H1 (cell line): ENCODE measurements around the gene PPP1R9A. TPM values are rescaled to one million over a fixed set of nuclear protein-coding genes. Genes with fewer than 3 reads are reported as not detected.

ENCODE experiments used
- CTCF ChIA-PET: fragments of 300-600 bp; sonication (Branson Sonifier 250); formaldehyde crosslinking; loops from one replicate; lab custom pipeline; 2021; ENCODE audit not compliant: partially characterized antibody; lab: Charles Lee
- POLR2A ChIA-PET: fragments of 300-600 bp; sonication (Branson Sonifier 250); formaldehyde crosslinking; loops from one replicate; lab custom pipeline; 2021; ENCODE audit warnings: inconsistent platforms; ENCODE audit not compliant: partially characterized antibody; lab: Charles Lee
- DNase-seq, 2 experiments: peaks; one replicate each; pipeline versions ENCODE4 v3.0.0 to v3.0.0-alpha.2; 2010 to 2022; ENCODE audit warnings: low spot score in 2 of 2, low read depth in 1 of 2, mixed read lengths in 1 of 2
- FAIRE-seq: peaks from 2 replicates; lab custom pipeline; 2011; peaks lifted over from hg19 to GRCh38; lab: Jason Lieb, UNC
- H2AFZ ChIP-seq: 2 replicates; pipeline ENCODE4 v1.8.1; 2012; ENCODE audit warnings: low read length, inconsistent platforms
- H2AK5ac ChIP-seq: 2 replicates; pipeline ENCODE4 v1.6.1; 2013; ENCODE audit warnings: low read depth, low read length
- H2BK120ac ChIP-seq: replicated peaks from 2 replicates; pipeline ENCODE3; 2013; ENCODE audit warnings: low read depth, low read length, inconsistent platforms
- H2BK12ac ChIP-seq: 2 replicates; pipeline ENCODE4 v1.6.1; 2013; ENCODE audit warnings: low read depth, low read length
- H2BK15ac ChIP-seq: 2 replicates; pipeline ENCODE4 v1.6.1; 2013; ENCODE audit warnings: low read length
- H2BK20ac ChIP-seq: 2 replicates; pipeline ENCODE4 v1.6.1; 2013; ENCODE audit warnings: low read length
- H2BK5ac ChIP-seq: 2 replicates; pipeline ENCODE4 v1.6.1; 2013; ENCODE audit warnings: low read depth, low read length
- H3K14ac ChIP-seq: 2 replicates; pipeline ENCODE4 v1.6.1; 2013; ENCODE audit warnings: inconsistent platforms; ENCODE audit not compliant: insufficient read length
- H3K18ac ChIP-seq: 2 replicates; pipeline ENCODE4 v1.6.1; 2013; ENCODE audit warnings: low read length; ENCODE audit errors: extremely low read depth
- H3K23ac ChIP-seq: 2 replicates; pipeline ENCODE4 v1.6.1; 2013; ENCODE audit warnings: inconsistent platforms; ENCODE audit not compliant: insufficient read length
- H3K23me2 ChIP-seq: 2 replicates; pipeline ENCODE4 v1.6.1; 2013; ENCODE audit warnings: low read depth, low read length
- H3K27ac ChIP-seq: 2 replicates; pipeline ENCODE4 v1.6.1; 2011; ENCODE audit warnings: low read depth, low read length, inconsistent platforms
- H3K27me3 ChIP-seq, 4 experiments: replicated peaks in 1 of 4; 1 replicate in 1 of 4; 2 replicates in 3 of 4; pipeline versions ENCODE4 v1.6.1 to v1.8.1; 2011 to 2013; ENCODE audit warnings: low read length in 3 of 4, mild to moderate bottlenecking in 3 of 4, inconsistent platforms in 2 of 4, mixed read lengths in 2 of 4, moderate library complexity in 1 of 4; ENCODE audit not compliant: control insufficient read depth in 3 of 4, insufficient read depth in 3 of 4; ENCODE audit errors: extremely low read depth in 1 of 4
- H3K36me3 ChIP-seq, 4 experiments: 2 replicates each; pipeline versions ENCODE4 v1.6.1 to v1.8.1; 2011 to 2013; ENCODE audit warnings: mild to moderate bottlenecking in 4 of 4, low read length in 3 of 4, moderate library complexity in 2 of 4, control low read depth in 1 of 4, inconsistent platforms in 1 of 4; ENCODE audit not compliant: insufficient read depth in 4 of 4, control insufficient read depth in 2 of 4
- H3K4ac ChIP-seq: replicated peaks from 2 replicates; pipeline ENCODE3; 2013; ENCODE audit warnings: low read length, low read depth, mixed read lengths, inconsistent platforms; ENCODE audit not compliant: insufficient read length
- H3K4me1 ChIP-seq, 4 experiments: replicated peaks in 1 of 4; 1 replicate in 1 of 4; 2 replicates in 3 of 4; pipeline versions ENCODE4 v1.6.1 to v1.8.1; 2011 to 2013; ENCODE audit warnings: low read length in 3 of 4, inconsistent platforms in 2 of 4, mixed read lengths in 1 of 4; ENCODE audit not compliant: insufficient read depth in 4 of 4, control insufficient read depth in 3 of 4
- H3K4me2 ChIP-seq, 2 experiments: 2 replicates each; pipeline versions ENCODE4 v1.6.1 to v1.8.1; 2011 to 2013; ENCODE audit warnings: low read depth in 2 of 2, low read length in 2 of 2, control low read depth in 1 of 2, inconsistent platforms in 1 of 2, mild to moderate bottlenecking in 1 of 2; ENCODE audit not compliant: insufficient read depth in 1 of 2
- H3K4me3 ChIP-seq, 4 experiments: fragments of 200-600, 300-600 bp in 1 of 4; sonication (generic), shearing (Covaris generic), sonication (Bioruptor Twin) in 1 of 4; 2 replicates each; pipeline versions ENCODE4 v1.5.1 to v1.8.1; 2011 to 2016; ENCODE audit warnings: low read length in 4 of 4, low read depth in 3 of 4, control low read depth in 2 of 4, inconsistent platforms in 2 of 4, mild to moderate bottlenecking in 2 of 4, mixed read lengths in 1 of 4, moderate library complexity in 1 of 4; ENCODE audit not compliant: insufficient read depth in 2 of 4; ENCODE audit errors: extremely low read depth in 1 of 4
- H3K56ac ChIP-seq: replicated peaks from 2 replicates; pipeline ENCODE3; 2013; ENCODE audit warnings: low read depth, mild to moderate bottlenecking, mixed read lengths, low read length, inconsistent platforms; ENCODE audit not compliant: insufficient read length
- H3K79me1 ChIP-seq: 2 replicates; pipeline ENCODE4 v1.6.1; 2013; ENCODE audit warnings: low read depth, low read length, control low read depth
- H3K79me2 ChIP-seq, 2 experiments: 2 replicates each; pipeline versions ENCODE4 v1.6.1 to v1.8.1; 2012 to 2013; ENCODE audit warnings: low read length in 2 of 2, mild to moderate bottlenecking in 2 of 2, inconsistent platforms in 1 of 2; ENCODE audit not compliant: insufficient read depth in 2 of 2, control insufficient read depth in 1 of 2
- H3K9ac ChIP-seq, 4 experiments: replicated peaks in 1 of 4; 1 replicate in 1 of 4; 2 replicates in 3 of 4; pipeline versions ENCODE4 v1.6.1 to v1.8.1; 2011 to 2013; ENCODE audit warnings: low read depth in 3 of 4, low read length in 3 of 4, control low read depth in 2 of 4, mild to moderate bottlenecking in 2 of 4, moderate library complexity in 2 of 4, inconsistent platforms in 1 of 4; ENCODE audit errors: extremely low read depth in 1 of 4
- H3K9me3 ChIP-seq, 2 experiments: 2 replicates each; pipeline versions ENCODE4 v1.6.1 to v1.8.1; 2012 to 2013; ENCODE audit warnings: mild to moderate bottlenecking in 2 of 2, moderate library complexity in 2 of 2, control low read depth in 1 of 2, inconsistent platforms in 1 of 2, low read depth in 1 of 2, low read length in 1 of 2, mixed read lengths in 1 of 2; ENCODE audit not compliant: insufficient read depth in 2 of 2
- H4K20me1 ChIP-seq, 2 experiments: replicated peaks in 1 of 2; 2 replicates each; pipeline versions ENCODE3 to v1.8.1; 2011 to 2013; ENCODE audit warnings: inconsistent platforms in 2 of 2, low read length in 2 of 2, mild to moderate bottlenecking in 1 of 2; ENCODE audit not compliant: insufficient read depth in 2 of 2, control insufficient read depth in 1 of 2
- H4K5ac ChIP-seq: 2 replicates; pipeline ENCODE4 v1.6.1; 2013; ENCODE audit warnings: low read length, low read depth, mixed read lengths, inconsistent platforms; ENCODE audit not compliant: insufficient read length
- H4K8ac ChIP-seq: 2 replicates; pipeline ENCODE4 v1.8.0; 2013; ENCODE audit warnings: mild to moderate bottlenecking, moderate library complexity, low read length, inconsistent platforms; ENCODE audit not compliant: insufficient read depth; ENCODE audit errors: extremely low read depth
- H4K91ac ChIP-seq: replicated peaks from 2 replicates; pipeline ENCODE3; 2013; ENCODE audit warnings: low read length, mixed read lengths, inconsistent platforms; ENCODE audit not compliant: insufficient read length
- BCL11A ChIP-seq, 2 experiments: IDR thresholded peaks; one replicate each; pipeline ENCODE4 v1.6.1; 2011; ENCODE audit warnings: low read depth in 2 of 2, low read length in 2 of 2, mild to moderate bottlenecking in 2 of 2
- CBX5 ChIP-seq: fragments of 300-800, 300-1000 bp; sonication (generic); IDR thresholded peaks from 2 replicates; pipeline ENCODE4 v1.7.1; 2016; ENCODE audit warnings: antibody characterized with exemption, low read length, low read depth
- FOSL1 ChIP-seq: IDR thresholded peaks from 2 replicates; pipeline ENCODE4 v1.6.1; 2011; ENCODE audit warnings: mild to moderate bottlenecking, low read depth, low read length, moderate library complexity; ENCODE audit not compliant: insufficient read depth
- JUND ChIP-seq: IDR thresholded peaks from 2 replicates; pipeline ENCODE4 v1.6.1; 2011; ENCODE audit warnings: mild to moderate bottlenecking, improper control_type of control experiment, low read length
- PHF8 ChIP-seq: fragments of 200-600 bp; sonication (generic); conservative IDR thresholded peaks from 2 replicates; pipeline ENCODE4 v1.7.1; 2012; ENCODE audit warnings: low read depth, mild to moderate bottlenecking, inconsistent platforms, low read length, moderate library complexity
- POLR2AphosphoS5 ChIP-seq: IDR thresholded peaks from 2 replicates; pipeline ENCODE4 v1.6.1; 2011; ENCODE audit warnings: low read depth, low read length
- RAD21 ChIP-seq, 2 experiments: IDR thresholded peaks in 1 of 2; conservative IDR thresholded peaks in 1 of 2; 2 replicates each; pipeline ENCODE4 v1.6.1; 2011; ENCODE audit warnings: low read depth in 2 of 2, low read length in 2 of 2, improper control_type of control experiment in 1 of 2, inconsistent platforms in 1 of 2, mild to moderate bottlenecking in 1 of 2, moderate library complexity in 1 of 2
- SP2 ChIP-seq: IDR thresholded peaks from 2 replicates; pipeline ENCODE4 v1.6.1; 2012; ENCODE audit warnings: mild to moderate bottlenecking, low read length, inconsistent platforms
- TBP ChIP-seq: IDR thresholded peaks from 2 replicates; pipeline ENCODE4 v1.6.1; 2011; ENCODE audit warnings: low read depth, low read length, improper control_type of control experiment
- ZNF274 ChIP-seq: IDR thresholded peaks from 2 replicates; pipeline ENCODE4 v1.7.0; 2012; ENCODE audit warnings: low read length, borderline replicate concordance; ENCODE audit errors: extremely low read depth
- WGBS, 2 experiments: shearing (Covaris generic) in 1 of 2; methylation state at CpG; one replicate each; pipeline versions ENCODE4 v1.1.6 to v1.1.7; 2013 to 2015; ENCODE audit warnings: low lambda C conversion rate in 2 of 2, mixed read lengths in 2 of 2, inconsistent platforms in 1 of 2, low coverage in 1 of 2, missing lambda C conversion rate in 1 of 2; ENCODE audit not compliant: insufficient replicate concordance in 2 of 2, insufficient coverage in 1 of 2, insufficient read length in 1 of 2; ENCODE audit errors: extremely low coverage in 1 of 2, missing lambda C conversion rate in 1 of 2; 5-methylcytosine and 5-hydroxymethylcytosine counted together
- polyA plus RNA-seq, 7 experiments: library from polyadenylated mRNA; depleted of rRNA in 3 of 7; stranded (reverse) in 5 of 7; unstranded in 2 of 7; fragments of >200 nt in 5 of 7; fragments of 200-250 nt in 2 of 7; gene quantifications; 1 replicate in 5 of 7; 2 replicates in 1 of 7; 4 replicates in 1 of 7; pipeline versions ENCODE4 v1.2.1 to v1.2.3, GENCODE V29; 2011 to 2013; ENCODE audit warnings: missing spikeins in 2 of 7, mixed read lengths in 2 of 7
- total RNA-seq: library from RNA; stranded (reverse); fragmentation: NEBNext Ultra II Directional; extraction: Animal tissue kit (Norgen Biotek cat#: 25700); gene quantifications from 2 replicates; pipeline ENCODE4 v1.2.1, GENCODE V29; 2021

PPP1R9A gene
- total and polyA plus RNA-seq, 2 of the 8 experiments (the other 6 are each of a cell fraction or from before 2014, with no cell fraction given): 3.0 to 20.3 TPM

DNA sequence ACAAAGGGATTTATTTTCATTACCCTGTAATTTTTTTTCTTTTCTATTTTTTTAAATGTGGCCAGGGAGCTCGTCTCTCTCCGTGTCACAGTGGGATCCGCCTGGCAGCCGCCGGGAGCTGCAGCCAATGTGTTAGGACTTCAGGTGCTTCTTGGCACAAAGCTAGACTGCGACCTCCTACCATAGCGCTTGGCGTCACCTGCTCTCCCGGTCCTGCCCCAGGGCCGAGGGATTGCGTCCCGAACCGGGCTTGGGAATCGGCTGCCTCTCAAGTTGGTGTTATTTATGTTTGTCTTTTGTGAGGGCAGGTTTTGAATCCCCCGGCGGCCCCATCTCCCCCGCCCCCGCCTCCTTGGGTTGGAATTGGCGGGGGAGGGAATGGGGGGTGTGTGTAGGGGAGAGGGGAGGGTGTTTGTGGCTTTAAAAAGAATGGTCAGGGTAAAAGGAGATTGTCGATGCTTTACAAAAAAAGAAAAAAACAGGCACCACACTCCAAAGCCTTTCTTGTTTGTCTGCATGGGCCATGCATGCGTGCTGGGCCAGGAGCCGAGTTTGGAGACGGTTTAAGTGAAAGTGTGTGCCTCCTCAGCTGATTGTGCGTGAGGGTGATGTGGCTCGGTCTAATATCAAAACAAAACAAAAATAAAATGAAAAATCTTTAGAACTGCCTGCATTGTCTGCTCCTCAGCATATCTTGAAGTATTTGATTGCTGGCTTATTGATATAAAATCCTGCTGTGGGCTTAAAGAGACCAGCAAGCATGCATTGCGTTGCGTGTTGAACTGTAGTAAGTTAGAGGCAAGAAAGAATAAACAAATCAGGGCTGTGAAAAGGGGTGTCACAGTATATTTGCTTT lies 1.2 kb downstream of the PPP1R9A start:
- Histone ChIP-seq H3K36me3 (peaks cover 0 to 3% (median 0%) of the 10 kb centered on the region in 4 experiments; a peak in 1 of 8 replicates), H3K27ac (peak overlapping the region; percentile 81), H2AFZ (peak overlapping the region; percentile 29; the same call in 1 of the 2 replicates), H3K27me3 (no peaks in the 10 kb centered on the region), H3K14ac (no peak overlapping the region), H3K4me1 (peaks cover 0 to 16% (median 14%) of the 10 kb centered on the region in 4 experiments; a peak in 5 of 7 replicates), H4K91ac (peak overlapping the region; percentile 79), H2BK12ac (peak overlapping the region; percentile 83), H3K23ac (no peak overlapping the region), H2BK120ac (peak overlapping the region; percentile 88), H2AK5ac (no peak overlapping the region), H3K79me1 (no peaks in the 10 kb centered on the region), H3K79me2 (peaks cover 0 to 46% of the 10 kb centered on the region in 2 experiments; a peak in 2 of 4 replicates), H4K5ac (peak overlapping the region; percentile 96), H2BK20ac (no peak overlapping the region), H3K9ac (peak overlapping the region; percentile 13 to 91 (median 78)), H2BK5ac (peak overlapping the region; percentile 86), H3K18ac (peak overlapping the region; percentile 79; the same call in 1 of the 2 replicates), H2BK15ac (no peak overlapping the region), H3K4ac (no peak overlapping the region), H3K23me2 (peaks cover 5% of the 10 kb centered on the region; the same call in 1 of the 2 replicates), H4K8ac (peak overlapping the region; percentile 90), H4K20me1 (no peaks in the 10 kb centered on the region), H3K9me3 (no peaks in the 10 kb centered on the region), H3K4me2 (peak overlapping the region; percentile 74 to 82), H3K4me3 (peak overlapping the region; percentile 68 to 81 (median 69)), H3K56ac (no peak overlapping the region)
- ChIA-PET POLR2A (interaction anchor here (0.6 to 1.4 kb wide), 6 partner anchors 10 to 253 kb away, joined by 3 to 4 read pairs (median 3); partner anchors contain the start of gene SGCE), CTCF (interaction anchor here (0.6 to 0.7 kb wide), 2 partner anchors 12 to 164 kb away, joined by 4 to 5 read pairs; no protein-coding TSS in a partner anchor)
- DNase-seq (peak; percentile 38 to 77), FAIRE-seq (no peak)
- WGBS, 2 experiments: 5% methylated on average over 21 of the region's 27 CpGs; no CpG with 5 or more reads in 1 of the 2 experiments
- TF ChIP-seq RAD21 (IDR thresholded peaks at IDR 0.05 in 1 of 2, conservative IDR thresholded peaks at IDR 0.05 in 1 of 2; ENCODE audit: low read depth in 2 of 2, low read length in 2 of 2) (peak in 1 of 2 experiments; percentile 1; a peak in 1 of 4 replicates), FOSL1 (no peak), PHF8 (0 out of 2 replicates have a peak, but pooled peaks have one; percentile 46), JUND (no peak), SP2 (no peak), CBX5 (no peak), BCL11A (IDR thresholded peaks at IDR 0.05; ENCODE audit: low read depth in 2 of 2, low read length in 2 of 2) (no peak), ZNF274 (no peak), POLR2AphosphoS5 (peak; percentile 93; the same call in 1 of the 2 replicates), TBP (peak; percentile 40; the same call in 1 of the 2 replicates)
